ENCODE measurements around the gene STMN3.

GRCh38 chr20:63700199-63701050 lies 47.2 kb upstream of the STMN3 start:
- TF ChIP-seq REST (IDR thresholded peaks at IDR 0.05; ENCODE audit: insufficient read depth in 1 of 2, low read depth in 2 of 2, low read length in 2 of 2), result no peak
- TF ChIP-seq SIN3A (IDR thresholded peaks at IDR 0.05; ENCODE audit: borderline replicate concordance, insufficient read depth, low read length), result no peak
- TF ChIP-seq POLR2AphosphoS5 (IDR thresholded peaks at IDR 0.05; ENCODE audit: low read depth, low read length), result no peak; the same call in 1 of the 2 replicates

Data from PFSK-1 (cell line).